ENCODE measurements around the gene PKDREJ.

The PKDREJ gene

GRCh38 chr22:46213052-46213451 lies 50.1 kb downstream of the PKDREJ start:
- no peak overlapping the region for H3K27ac ChIP-seq
- TF ChIP-seq CTCF (IDR thresholded peaks at IDR 0.05) (no peak), ZFX (IDR thresholded peaks at IDR 0.05; ENCODE audit: borderline replicate concordance) (no peak)

- H3K27ac ChIP-seq = no peak overlapping the region
- TF ChIP-seq ZFX (IDR thresholded peaks at IDR 0.05; ENCODE audit: borderline replicate concordance) = no peak
- no peak for TF ChIP-seq CTCF (IDR thresholded peaks at IDR 0.05)
These were observed 50.9 kb downstream of the PKDREJ start for GRCh38 chr22:46212195-46212594.

- TF ChIP-seq CTCF (IDR thresholded peaks at IDR 0.05) (no peak), ZFX (IDR thresholded peaks at IDR 0.05; ENCODE audit: borderline replicate concordance) (no peak)
- no peak overlapping the region for H3K27ac ChIP-seq
These were observed 53.9 kb downstream of the PKDREJ start for GRCh38 chr22:46209262-46209661.

All from 22Rv1 (cell line).